ENCODE results near the gene CRIP2. TPM values are rescaled to one million over a fixed set of nuclear protein-coding genes. Genes with fewer than 3 reads are reported as not detected.

Gene CRIP2
- total RNA-seq, 1 experiment from 2014 or later: 1.5 TPM

DNA sequence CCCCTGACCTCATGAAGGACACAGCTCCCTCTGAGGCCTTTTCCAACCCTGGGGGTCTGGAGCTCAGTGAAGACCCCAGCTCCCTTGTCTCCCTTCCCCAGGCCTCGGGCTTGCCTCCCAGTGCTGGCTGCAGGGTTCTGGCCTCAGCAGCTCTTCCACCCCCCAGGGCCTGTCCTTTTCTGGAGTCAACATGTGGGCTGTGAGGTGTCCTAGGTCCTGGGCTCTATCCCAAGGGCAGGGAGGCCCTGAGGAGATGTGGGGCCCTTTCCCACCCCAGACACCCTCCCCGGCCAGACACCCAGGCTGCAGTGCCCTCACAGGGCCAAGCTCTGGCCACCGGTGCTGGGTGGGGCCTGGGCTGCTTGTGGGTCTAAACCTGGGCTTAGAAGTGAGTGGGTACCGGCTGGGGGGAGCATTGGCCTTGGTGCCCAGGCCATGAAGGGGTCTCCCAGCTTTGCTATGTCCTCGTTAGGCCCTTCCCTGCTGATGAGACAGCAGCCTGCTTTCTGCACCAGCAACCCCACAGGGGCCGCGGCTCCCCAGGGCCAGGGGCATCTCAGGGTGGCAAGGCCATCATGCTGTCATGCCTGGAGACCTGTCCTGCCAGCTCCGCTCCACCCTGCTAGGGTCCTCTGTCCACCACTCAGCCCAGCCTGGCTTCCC is 2.7 kb upstream of the CRIP2 start:
- no peaks in the 10 kb centered on the region; the same call in 1 of the 2 replicates for H3K36me3 ChIP-seq (ENCODE audit: control insufficient read depth, insufficient read depth, low read length)
- no peak overlapping the region for H3K4me3 Mint-ChIP-seq (ENCODE audit: unreplicated experiment)
- no peaks in the 10 kb centered on the region for H3K4me1 Mint-ChIP-seq (ENCODE audit: low read depth, unreplicated experiment)
- no peaks in the 10 kb centered on the region for H3K9me3 Mint-ChIP-seq (ENCODE audit: unreplicated experiment)
- H3K27me3 Mint-ChIP-seq (ENCODE audit: insufficient read depth, unreplicated experiment): no peaks in the 10 kb centered on the region
- H3K4me1 ChIP-seq: peaks cover 18% of the 10 kb centered on the region
- H3K36me3 Mint-ChIP-seq (ENCODE audit: insufficient read depth, unreplicated experiment): peaks cover 12% of the 10 kb centered on the region
- TF ChIP-seq, protein P1, sequence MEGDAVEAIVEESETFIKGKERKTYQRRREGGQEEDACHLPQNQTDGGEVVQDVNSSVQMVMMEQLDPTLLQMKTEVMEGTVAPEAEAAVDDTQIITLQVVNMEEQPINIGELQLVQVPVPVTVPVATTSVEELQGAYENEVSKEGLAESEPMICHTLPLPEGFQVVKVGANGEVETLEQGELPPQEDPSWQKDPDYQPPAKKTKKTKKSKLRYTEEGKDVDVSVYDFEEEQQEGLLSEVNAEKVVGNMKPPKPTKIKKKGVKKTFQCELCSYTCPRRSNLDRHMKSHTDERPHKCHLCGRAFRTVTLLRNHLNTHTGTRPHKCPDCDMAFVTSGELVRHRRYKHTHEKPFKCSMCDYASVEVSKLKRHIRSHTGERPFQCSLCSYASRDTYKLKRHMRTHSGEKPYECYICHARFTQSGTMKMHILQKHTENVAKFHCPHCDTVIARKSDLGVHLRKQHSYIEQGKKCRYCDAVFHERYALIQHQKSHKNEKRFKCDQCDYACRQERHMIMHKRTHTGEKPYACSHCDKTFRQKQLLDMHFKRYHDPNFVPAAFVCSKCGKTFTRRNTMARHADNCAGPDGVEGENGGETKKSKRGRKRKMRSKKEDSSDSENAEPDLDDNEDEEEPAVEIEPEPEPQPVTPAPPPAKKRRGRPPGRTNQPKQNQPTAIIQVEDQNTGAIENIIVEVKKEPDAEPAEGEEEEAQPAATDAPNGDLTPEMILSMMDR (IDR thresholded peaks at IDR 0.05; ENCODE audit: insufficient read depth in 1 of 2, low read depth in 1 of 2, low read length in 1 of 2, severe bottlenecking in 1 of 2, unreplicated experiment in 1 of 2): no peak
- H3K9me3 ChIP-seq: no peaks in the 10 kb centered on the region
- no peak overlapping the region for H3K4me3 ChIP-seq (ENCODE audit: low read depth, low read length)
- DNase-seq: no peak
- intact Hi-C loops (cut with micrococcal nuclease; ENCODE audit: unreplicated experiment): no loop called here
- no peaks in the 10 kb centered on the region for H3K27me3 ChIP-seq (replicated peaks; ENCODE audit: control insufficient read depth, insufficient read depth, low read length)
- H3K27ac Mint-ChIP-seq (ENCODE audit: unreplicated experiment): no peak overlapping the region
- ChIA-PET CTCF (interaction anchor here (0.6 to 3.0 kb wide), 4 partner anchors 9 to 120 kb away, joined by 3 to 16 read pairs (median 5); no protein-coding TSS in a partner anchor), POLR2A (no interaction called here)
- no TSS peak for BruUV-seq (replicated peaks)

GRCh38 chr14:105472486-105472991 is 2.1 kb upstream of the CRIP2 start:
- Mint-ChIP-seq H3K36me3 (ENCODE audit: insufficient read depth, unreplicated experiment) (peaks cover 13% of the 10 kb centered on the region), H3K9me3 (ENCODE audit: unreplicated experiment) (no peaks in the 10 kb centered on the region), H3K27me3 (ENCODE audit: insufficient read depth, unreplicated experiment) (peaks cover 3% of the 10 kb centered on the region), H3K4me1 (ENCODE audit: low read depth, unreplicated experiment) (no peaks in the 10 kb centered on the region), H3K27ac (ENCODE audit: unreplicated experiment) (no peak overlapping the region), H3K4me3 (ENCODE audit: unreplicated experiment) (no peak overlapping the region)
- intact Hi-C loops (cut with micrococcal nuclease; ENCODE audit: unreplicated experiment): no loop called here
- no peak for DNase-seq
- Histone ChIP-seq H3K4me3 (ENCODE audit: low read depth, low read length) (no peak overlapping the region), H3K36me3 (ENCODE audit: control insufficient read depth, insufficient read depth, low read length) (no peaks in the 10 kb centered on the region), H3K9me3 (no peaks in the 10 kb centered on the region), H3K4me1 (peaks cover 18% of the 10 kb centered on the region), H3K27me3 (replicated peaks; ENCODE audit: control insufficient read depth, insufficient read depth, low read length) (no peaks in the 10 kb centered on the region)
- POLR2A ChIA-PET: no interaction called here
- TF ChIP-seq, protein P1 (IDR thresholded peaks at IDR 0.05; ENCODE audit: insufficient read depth in 1 of 2, low read depth in 1 of 2, low read length in 1 of 2, severe bottlenecking in 1 of 2, unreplicated experiment in 1 of 2): no peak
- no TSS peak for BruUV-seq (replicated peaks)
- CTCF ChIA-PET: interaction anchor here (0.6 to 3.0 kb wide), 3 partner anchors 8 to 19 kb away, joined by 3 to 16 read pairs (median 5); no protein-coding TSS in a partner anchor

DNA sequence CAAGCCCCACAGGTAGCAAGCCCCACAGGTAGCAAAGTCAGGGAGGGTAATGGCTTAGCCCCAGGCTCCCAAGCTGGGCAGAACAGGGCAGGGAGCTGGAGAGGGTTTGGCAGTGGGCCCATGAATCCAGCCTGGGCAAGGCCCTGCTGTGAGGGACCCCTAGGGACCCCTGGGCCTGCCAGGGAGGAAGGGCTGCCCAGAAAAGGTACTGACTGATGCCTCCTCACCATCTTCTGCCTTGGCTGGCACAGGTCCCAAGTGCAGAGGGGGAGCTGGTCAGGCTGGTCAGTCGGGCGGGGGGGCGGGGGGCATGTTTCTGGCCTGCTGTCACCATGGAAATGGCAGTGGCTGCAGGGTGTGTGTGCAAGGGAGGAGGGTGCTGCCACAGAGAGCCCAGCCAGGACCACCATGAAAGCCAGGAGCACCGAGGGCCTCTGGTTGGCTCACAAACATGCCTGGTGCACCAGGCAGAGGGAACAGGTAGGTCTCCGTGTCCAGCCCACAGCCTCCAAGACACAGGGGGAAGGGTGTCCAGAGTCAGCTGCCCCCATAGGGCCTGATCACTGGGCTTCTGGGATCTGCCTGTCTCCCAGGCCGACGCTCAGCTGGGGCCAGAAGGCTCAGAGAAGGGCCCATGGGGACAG is 1.5 kb upstream of the CRIP2 start:
- H3K4me1 Mint-ChIP-seq (ENCODE audit: low read depth, unreplicated experiment): no peaks in the 10 kb centered on the region
- peaks cover 9% of the 10 kb centered on the region for H3K36me3 Mint-ChIP-seq (ENCODE audit: insufficient read depth, unreplicated experiment)
- peaks cover 18% of the 10 kb centered on the region for H3K4me1 ChIP-seq
- no TSS peak for BruUV-seq (replicated peaks)
- CTCF ChIA-PET: interaction anchor here (0.6 to 1.0 kb wide), 3 partner anchors 17 to 371 kb away, joined by 3 to 6 read pairs (median 3); no protein-coding TSS in a partner anchor
- POLR2A ChIA-PET: interaction anchor here (0.6 kb wide), 1 partner anchor 18 kb away, joined by 4 read pairs; no protein-coding TSS in a partner anchor
- no peak overlapping the region for H3K27ac Mint-ChIP-seq (ENCODE audit: unreplicated experiment)
- H3K4me3 ChIP-seq (ENCODE audit: low read depth, low read length): peak overlapping the region; percentile 56
- H3K27me3 Mint-ChIP-seq (ENCODE audit: insufficient read depth, unreplicated experiment): peaks cover 3% of the 10 kb centered on the region
- H3K9me3 ChIP-seq: no peaks in the 10 kb centered on the region
- intact Hi-C loops (cut with micrococcal nuclease; ENCODE audit: unreplicated experiment): no loop called here
- TF ChIP-seq, protein P1 (IDR thresholded peaks at IDR 0.05; ENCODE audit: insufficient read depth in 1 of 2, low read depth in 1 of 2, low read length in 1 of 2, severe bottlenecking in 1 of 2, unreplicated experiment in 1 of 2): no peak
- peak overlapping the region; percentile 74 for H3K4me3 Mint-ChIP-seq (ENCODE audit: unreplicated experiment)
- H3K9me3 Mint-ChIP-seq (ENCODE audit: unreplicated experiment): no peaks in the 10 kb centered on the region
- DNase-seq: no peak
- H3K36me3 ChIP-seq (ENCODE audit: control insufficient read depth, insufficient read depth, low read length): no peaks in the 10 kb centered on the region
- H3K27me3 ChIP-seq (replicated peaks; ENCODE audit: control insufficient read depth, insufficient read depth, low read length): no peaks in the 10 kb centered on the region
